Fibroblast of lung (primary cell): ENCODE data around the gene ARRDC2. TPM values are rescaled to one million over a fixed set of nuclear protein-coding genes. Genes with fewer than 3 reads are reported as not detected.

ENCODE experiments used
- DNase-seq, 2 donors: peaks; one replicate each; pipeline versions ENCODE4 v3.0.0 to v3.0.0-alpha.2; 2010; ENCODE audit warnings: low read depth in 2 of 2
- H2AFZ ChIP-seq: 2 replicates; pipeline ENCODE4 v1.5.1; 2012; ENCODE audit warnings: low read length, control low read depth, inconsistent platforms
- H3K27ac ChIP-seq: 2 replicates; pipeline ENCODE4 v1.5.1; 2011; ENCODE audit warnings: low read length, control low read depth; ENCODE audit not compliant: insufficient read depth
- H3K27me3 ChIP-seq: 2 replicates; pipeline ENCODE4 v1.5.1; 2011; ENCODE audit warnings: mild to moderate bottlenecking, low read length; ENCODE audit not compliant: control insufficient read depth, insufficient read depth
- H3K36me3 ChIP-seq: 2 replicates; pipeline ENCODE4 v1.5.1; 2011; ENCODE audit warnings: low read length; ENCODE audit not compliant: control insufficient read depth, insufficient read depth
- H3K4me1 ChIP-seq: 2 replicates; pipeline ENCODE4 v1.5.1; 2011; ENCODE audit warnings: low read length; ENCODE audit not compliant: control insufficient read depth, insufficient read depth; ENCODE audit errors: extremely low read depth
- H3K4me2 ChIP-seq: 2 replicates; pipeline ENCODE4 v1.5.1; 2011; ENCODE audit warnings: low read length, control low read depth; ENCODE audit not compliant: insufficient read depth; ENCODE audit errors: extremely low read depth
- H3K4me3 ChIP-seq, 4 experiments: fragments of 200-600 bp in 1 of 4; sonication (generic) in 1 of 4; replicated peaks in 1 of 4; 2 replicates each; pipeline ENCODE4 v1.5.1; 2011 to 2016; ENCODE audit warnings: low read length in 4 of 4, low read depth in 3 of 4, mild to moderate bottlenecking in 3 of 4, control low read depth in 2 of 4, inconsistent platforms in 1 of 4, mixed read lengths in 1 of 4; ENCODE audit not compliant: insufficient read depth in 1 of 4; ENCODE audit errors: control extremely low read depth in 1 of 4
- H3K79me2 ChIP-seq: 2 replicates; pipeline ENCODE4 v1.5.1; 2012; ENCODE audit warnings: mild to moderate bottlenecking, low read length, inconsistent platforms; ENCODE audit not compliant: control insufficient read depth, insufficient read depth
- H3K9ac ChIP-seq: 2 replicates; pipeline ENCODE4 v1.5.1; 2011; ENCODE audit warnings: mild to moderate bottlenecking, low read length, control low read depth; ENCODE audit not compliant: insufficient read depth
- H3K9me3 ChIP-seq: 2 replicates; pipeline ENCODE4 v1.5.1; 2012; ENCODE audit warnings: low read depth, low read length; ENCODE audit not compliant: control insufficient read depth, insufficient read depth
- H4K20me1 ChIP-seq: 2 replicates; pipeline ENCODE4 v1.5.1; 2011; ENCODE audit warnings: low read length; ENCODE audit not compliant: control insufficient read depth, insufficient read depth; ENCODE audit errors: extremely low read depth
- CTCF ChIP-seq, 2 donors: IDR thresholded peaks in 1 of 2; conservative IDR thresholded peaks in 1 of 2; 1 replicate in 1 of 2; 2 replicates in 1 of 2; pipeline ENCODE4 v1.5.1; 2011 to 2012; ENCODE audit warnings: low read length in 2 of 2, control low read depth in 1 of 2, inconsistent platforms in 1 of 2, low read depth in 1 of 2, mild to moderate bottlenecking in 1 of 2
- EZH2 ChIP-seq: IDR thresholded peaks from 2 replicates; pipeline ENCODE4 v1.5.1; 2012; ENCODE audit warnings: low read length, control low read depth, mild to moderate bottlenecking; ENCODE audit errors: missing control alignments
- polyA plus RNA-seq, 2 donors: library from polyadenylated mRNA; depleted of rRNA in 1 of 2; stranded (reverse) in 1 of 2; unstranded in 1 of 2; fragments of >200 nt; gene quantifications; 2 replicates each; pipeline ENCODE4 v1.2.1, GENCODE V29; 2011 to 2012; ENCODE audit warnings: missing spikeins in 1 of 2
- total RNA-seq: library from RNA; depleted of rRNA; stranded (reverse); fragments of >200 nt; gene quantifications from 2 replicates; pipeline ENCODE4 v1.2.1, GENCODE V29; 2014

ARRDC2 gene
- total and polyA plus RNA-seq, 2 donors (not counting 1 experiment from before 2014, with no cell fraction given) = 3.0 to 9.1 TPM

DNA sequence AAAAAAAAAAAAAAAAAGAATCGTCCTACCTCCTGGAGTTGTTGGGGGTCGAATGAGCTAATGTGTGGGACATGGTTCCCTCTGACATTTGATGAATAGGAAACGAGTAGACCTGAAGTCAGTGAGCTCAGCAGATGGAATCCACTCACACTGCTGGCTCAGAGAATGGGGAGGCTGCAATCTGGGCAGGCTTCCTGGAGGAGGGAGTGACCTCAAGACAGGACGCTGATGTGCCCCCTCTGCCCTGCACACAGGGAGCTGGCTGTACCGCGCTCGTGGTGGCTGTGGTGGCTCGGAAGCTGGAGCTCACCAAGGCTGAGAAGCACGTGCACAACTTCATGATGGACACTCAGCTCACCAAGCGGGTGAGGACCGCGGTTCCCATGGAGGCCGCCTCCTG lies 19.8 kb upstream of the ARRDC2 start:
- Histone ChIP-seq H3K9ac (no peak overlapping the region), H4K20me1 (no peaks in the 10 kb centered on the region), H3K9me3 (no peaks in the 10 kb centered on the region), H2AFZ (no peak overlapping the region), H3K4me3 (no peak overlapping the region), H3K79me2 (no peaks in the 10 kb centered on the region), H3K4me2 (no peak overlapping the region), H3K4me1 (no peaks in the 10 kb centered on the region), H3K27ac (no peak overlapping the region), H3K36me3 (no peaks in the 10 kb centered on the region), H3K27me3 (no peaks in the 10 kb centered on the region)
- DNase-seq = no peak
- no peak for TF ChIP-seq CTCF (conservative IDR thresholded peaks at IDR 0.05 in 1 of 2, IDR thresholded peaks at IDR 0.05 in 1 of 2; ENCODE audit: low read depth in 1 of 2, low read length in 2 of 2)
- TF ChIP-seq EZH2 = no peak

GRCh38 chr19:17989425-17990094 lies 18.4 kb upstream of the ARRDC2 start:
- no peak overlapping the region for H3K4me2 ChIP-seq
- H3K79me2 ChIP-seq = no peaks in the 10 kb centered on the region
- H3K9ac ChIP-seq = no peak overlapping the region
- no peaks in the 10 kb centered on the region for H4K20me1 ChIP-seq
- H3K36me3 ChIP-seq = no peaks in the 10 kb centered on the region
- H2AFZ ChIP-seq = no peak overlapping the region
- H3K27me3 ChIP-seq = no peaks in the 10 kb centered on the region
- H3K4me1 ChIP-seq = no peaks in the 10 kb centered on the region
- no peak overlapping the region for H3K4me3 ChIP-seq
- H3K9me3 ChIP-seq = no peaks in the 10 kb centered on the region
- DNase-seq = no peak
- no peak overlapping the region for H3K27ac ChIP-seq
- no peak for TF ChIP-seq EZH2
- no peak for TF ChIP-seq CTCF (conservative IDR thresholded peaks at IDR 0.05 in 1 of 2, IDR thresholded peaks at IDR 0.05 in 1 of 2; ENCODE audit: low read depth in 1 of 2, low read length in 2 of 2)

- Histone ChIP-seq H3K4me3 (no peak overlapping the region), H3K36me3 (no peaks in the 10 kb centered on the region), H2AFZ (no peak overlapping the region), H3K27ac (no peak overlapping the region), H3K27me3 (no peaks in the 10 kb centered on the region), H3K9me3 (no peaks in the 10 kb centered on the region), H3K4me1 (peaks cover 2% of the 10 kb centered on the region), H3K9ac (no peak overlapping the region), H3K4me2 (no peak overlapping the region), H4K20me1 (no peaks in the 10 kb centered on the region), H3K79me2 (no peaks in the 10 kb centered on the region)
- TF ChIP-seq EZH2 = no peak
- TF ChIP-seq CTCF (conservative IDR thresholded peaks at IDR 0.05 in 1 of 2, IDR thresholded peaks at IDR 0.05 in 1 of 2; ENCODE audit: low read depth in 1 of 2, low read length in 2 of 2) = no peak
- no peak for DNase-seq
Observed at GRCh38 chr19:17993076-17993813, 14.7 kb upstream of the ARRDC2 start.
